Left lung (tissue), 10 donors: ENCODE results near the gene SUCNR1. TPM values are rescaled to one million over a fixed set of nuclear protein-coding genes. Genes with fewer than 3 reads are reported as not detected.
"Not testable (repeated sequence)": the region's sequence is repeated elsewhere in the genome, so short reads cannot be mapped to it uniquely, and the experiment has no call there.

Experiments
- ATAC-seq: fragments of 200-7000 bp; cut with Tn5 transposase; one replicate; pipeline ENCODE4 v1.9.1; 2020; ENCODE audit warnings: moderate library complexity
- DNase-seq, 4 donors: peaks; one replicate each; pipeline ENCODE4 v3.0.0-alpha.2; 2013 to 2020
- H3K27ac ChIP-seq, 2 donors: fragments of 200-600 bp; sonication (generic) in 1 of 2; one replicate each; pipeline versions ENCODE4 v1.5.0 to v1.8.0; 2020 to 2021
- H3K27me3 ChIP-seq, 2 donors: fragments of 200-600 bp; sonication (generic) in 1 of 2; one replicate each; pipeline versions ENCODE4 v1.5.0 to v1.8.0; 2020 to 2021
- H3K36me3 ChIP-seq, 2 donors: fragments of 200-600 bp; sonication (generic) in 1 of 2; one replicate each; pipeline versions ENCODE4 v1.5.0 to v1.8.0; 2020 to 2021
- H3K4me1 ChIP-seq, 2 donors: fragments of 200-600 bp; one replicate each; pipeline ENCODE4 v1.8.0; 2021
- H3K4me3 ChIP-seq, 2 donors: fragments of 200-600 bp; sonication (generic) in 1 of 2; one replicate each; pipeline versions ENCODE4 v1.5.0 to v1.8.0; 2020 to 2021; ENCODE audit warnings: mild to moderate bottlenecking in 1 of 2
- H3K9me3 ChIP-seq, 2 donors: fragments of 200-600 bp; sonication (generic) in 1 of 2; one replicate each; pipeline versions ENCODE4 v1.5.0 to v1.8.0; 2020 to 2021
- CTCF ChIP-seq, 2 donors: fragments of 200-600 bp; sonication (generic) in 1 of 2; IDR thresholded peaks; one replicate each; pipeline versions ENCODE4 v1.5.0 to v1.8.0; 2021; ENCODE audit warnings: antibody characterized with exemption in 2 of 2
- intact Hi-C, 2 donors: fragments of 100-400 bp; cut with DNase I; formaldehyde crosslinking; loops; one replicate each; pipeline versions ENCODE4 v1.11.2 to v1.14.2; 2022
- polyA plus RNA-seq, 6 donors: library from polyadenylated mRNA; unstranded; fragments of 120-200 nt; gene quantifications; one replicate each; pipeline ENCODE4 v1.2.1, GENCODE V29; 2013; ENCODE audit not compliant: insufficient read length in 6 of 6
- total RNA-seq, 2 donors: library from RNA; stranded (reverse); fragmentation: NEBNext Ultra II Directional; extraction: Animal tissue kit (Norgen Biotek cat#: 25700); gene quantifications; one replicate each; pipeline ENCODE4 v1.2.1, GENCODE V29; 2021
- donor health status: DM: no; HTN: yes; CAD: no.
- donor health status: DM: no; HTN: no; CAD: no.

The SUCNR1 gene
- total and polyA plus RNA-seq, 8 donors, result 0.04 to 4.8 (median 0.21) TPM

GRCh38 chr3:151867666-151868065, 5.8 kb upstream of the SUCNR1 start:
- ATAC-seq (no peak), DNase-seq (no peak)
- Histone ChIP-seq H3K9me3 (no peaks in the 10 kb centered on the region), H3K27ac (no peak overlapping the region), H3K36me3 (no peaks in the 10 kb centered on the region), H3K27me3 (no peaks in the 10 kb centered on the region), H3K4me3 (no peak overlapping the region), H3K4me1 (peaks cover 0 to 31% of the 10 kb centered on the region in 2 donors)
- intact Hi-C loops, result no loop called here
- no peak for TF ChIP-seq CTCF (IDR thresholded peaks at IDR 0.05)

- no peak overlapping the region for H3K4me3 ChIP-seq
- no peaks in the 10 kb centered on the region for H3K27me3 ChIP-seq
- ATAC-seq, result no peak
- no peak overlapping the region for H3K27ac ChIP-seq
- peaks cover 0 to 41% of the 10 kb centered on the region in 2 donors for H3K4me1 ChIP-seq
- intact Hi-C loops, result no loop called here
- TF ChIP-seq CTCF (IDR thresholded peaks at IDR 0.05), result no peak
- no peak for DNase-seq
- no peaks in the 10 kb centered on the region for H3K9me3 ChIP-seq
- no peaks in the 10 kb centered on the region for H3K36me3 ChIP-seq
These were observed 4.3 kb upstream of the SUCNR1 start for GRCh38 chr3:151869181-151869580.

- no peaks in the 10 kb centered on the region for H3K9me3 ChIP-seq
- H3K27ac ChIP-seq, result peak overlapping the region; percentile 9 to 82
- no peak for DNase-seq
- TF ChIP-seq CTCF (IDR thresholded peaks at IDR 0.05), result no peak
- intact Hi-C loops, result no loop called here
- H3K4me1 ChIP-seq, result peaks cover 0 to 38% of the 10 kb centered on the region in 2 donors
- H3K36me3 ChIP-seq, result no peaks in the 10 kb centered on the region
- peak; percentile 89 for ATAC-seq
- H3K27me3 ChIP-seq, result no peaks in the 10 kb centered on the region
- H3K4me3 ChIP-seq, result no peak overlapping the region
These were observed 1.6 kb upstream of the SUCNR1 start for GRCh38 chr3:151871639-151872468.

GRCh38 chr3:151874079-151874478, 636 bp downstream of the SUCNR1 start:
- intact Hi-C loops, H3K36me3 ChIP-seq, ATAC-seq, DNase-seq, H3K4me3 ChIP-seq, H3K9me3 ChIP-seq, H3K27me3 ChIP-seq: not testable (repeated sequence)
- H3K4me1 ChIP-seq, result peaks cover 0 to 38% of the 10 kb centered on the region in 2 donors
- peak overlapping the region in 1 of 2 donors; percentile 40 for H3K27ac ChIP-seq

- intact Hi-C loops, result no loop called here
- Histone ChIP-seq H3K27ac (peak overlapping the region; percentile 47 to 76), H3K4me3 (peak overlapping the region in 1 of 2 donors; percentile 7)
These were observed 2.3 kb downstream of the SUCNR1 start for GRCh38 chr3:151875759-151876158.

More at GRCh38 chr3:151875759-151876158, 2.3 kb downstream of the SUCNR1 start:
- H3K36me3 ChIP-seq, result no peaks in the 10 kb centered on the region
- DNase-seq, result no peak
- H3K27me3 ChIP-seq, result no peaks in the 10 kb centered on the region
- peaks cover 0 to 35% of the 10 kb centered on the region in 2 donors for H3K4me1 ChIP-seq
- ATAC-seq, result peak; percentile 29
- no peak for TF ChIP-seq CTCF (IDR thresholded peaks at IDR 0.05)
- no peaks in the 10 kb centered on the region for H3K9me3 ChIP-seq
